K562 (cell line): ENCODE data around the gene STK24. TPM values are rescaled to one million over a fixed set of nuclear protein-coding genes. Genes with fewer than 3 reads are reported as not detected.

ENCODE experiments used
- ATAC-seq: fragments of 200-7000 bp; cut with Tn5 transposase; 3 replicates; pipeline ENCODE4 v1.9.1; 2020; ENCODE audit warnings: moderate library complexity
- BruUV-seq: library from RNA; stranded (reverse); fragments of 400-500 nt; replicated peaks from 2 replicates; lab custom pipeline; 2021; lab: Mats Ljungman, UMichigan
- CTCF ChIA-PET: fragments of 300-600 bp; formaldehyde crosslinking; extraction: SDS; loops from one replicate; lab custom pipeline; 2021; ENCODE audit warnings: low intra/inter-chr PET ratio; lab: Yijun Ruan, JAX
- POLR2A ChIA-PET: fragments of 300-600, 350-650 bp; sonication (Branson Sonifier 250); formaldehyde crosslinking; extraction: SDS; loops from one replicate; lab custom pipeline; 2021; ENCODE audit warnings: antibody characterized with exemption, inconsistent platforms; lab: Yijun Ruan, JAX
- DNase-seq, 4 experiments: peaks; one replicate each; pipeline versions ENCODE4 v3.0.0 to v3.0.0-alpha.2; 2011 to 2018; ENCODE audit warnings: low spot score in 3 of 4, mixed read lengths in 3 of 4; ENCODE audit errors: extremely low read depth in 1 of 4
- FAIRE-seq: peaks from 2 replicates; lab custom pipeline; 2011; peaks lifted over from hg19 to GRCh38; lab: Jason Lieb, UNC
- H2AFZ ChIP-seq: 2 replicates; pipeline ENCODE4 v1.6.0; 2011; ENCODE audit warnings: low read depth, low read length, control low read depth, inconsistent platforms
- H3K27ac ChIP-seq: fragments of 200-600 bp; 3 replicates; pipeline ENCODE4 v1.8.0; 2011; ENCODE audit warnings: low read depth, mild to moderate bottlenecking, control low read depth, inconsistent platforms, low read length, moderate library complexity, mixed read lengths; ENCODE audit errors: extremely low read depth
- H3K27me3 ChIP-seq, 2 experiments: fragments of 300-600 bp in 1 of 2; 2 replicates in 1 of 2; 3 replicates in 1 of 2; pipeline versions ENCODE4 v1.6.0 to v1.8.0; 2011; ENCODE audit warnings: inconsistent platforms in 2 of 2, low read length in 2 of 2, mild to moderate bottlenecking in 1 of 2, mixed read lengths in 1 of 2, moderate library complexity in 1 of 2; ENCODE audit not compliant: control insufficient read depth in 2 of 2, insufficient read depth in 2 of 2
- H3K36me3 ChIP-seq: fragments of 300-600 bp; 3 replicates; pipeline ENCODE4 v1.8.0; 2011; ENCODE audit warnings: mild to moderate bottlenecking, low read length, inconsistent platforms; ENCODE audit not compliant: control insufficient read depth, insufficient read depth
- H3K4me1 ChIP-seq, 2 experiments: fragments of 200-600 bp in 1 of 2; replicated peaks in 1 of 2; 2 replicates in 1 of 2; 3 replicates in 1 of 2; pipeline versions ENCODE4 v1.5.1 to v1.8.0; 2011; ENCODE audit warnings: inconsistent platforms in 2 of 2, low read length in 2 of 2, mild to moderate bottlenecking in 1 of 2, mixed read lengths in 1 of 2, moderate library complexity in 1 of 2; ENCODE audit not compliant: control insufficient read depth in 2 of 2, insufficient read depth in 2 of 2
- H3K4me2 ChIP-seq: 2 replicates; pipeline ENCODE4 v1.6.1; 2011; ENCODE audit warnings: low read length, control low read depth, inconsistent platforms, mixed read lengths; ENCODE audit not compliant: insufficient read depth
- H3K4me3 ChIP-seq: fragments of 200-600 bp; sonication (generic), shearing (Covaris generic); 2 replicates; pipeline ENCODE4 v1.5.1; 2016; ENCODE audit warnings: control low read depth, inconsistent platforms
- H3K79me2 ChIP-seq: fragments of 200-600 bp; 3 replicates; pipeline ENCODE4 v1.8.0; 2011; ENCODE audit warnings: low read length, inconsistent platforms; ENCODE audit not compliant: control insufficient read depth, insufficient read depth
- H3K9ac ChIP-seq, 2 experiments: 2 replicates each; pipeline versions ENCODE4 v1.6.0 to v1.6.1; 2011; ENCODE audit warnings: low read depth in 2 of 2, low read length in 2 of 2, control low read depth in 1 of 2, inconsistent platforms in 1 of 2, mild to moderate bottlenecking in 1 of 2, mixed read lengths in 1 of 2; ENCODE audit not compliant: insufficient read depth in 1 of 2
- H3K9me1 ChIP-seq: one replicate; pipeline ENCODE4 v1.6.0; 2011; ENCODE audit warnings: inconsistent platforms, mild to moderate bottlenecking, low read length, moderate library complexity; ENCODE audit not compliant: control insufficient read depth, insufficient read depth
- H3K9me3 ChIP-seq: replicated peaks from 2 replicates; pipeline ENCODE4 v1.5.1; 2011; ENCODE audit warnings: low read depth, low read length, inconsistent platforms; ENCODE audit not compliant: control insufficient read depth, insufficient read depth
- H4K20me1 ChIP-seq: replicated peaks from 2 replicates; pipeline ENCODE4 v1.6.1; 2011; ENCODE audit warnings: low read length, inconsistent platforms, mixed read lengths; ENCODE audit not compliant: control insufficient read depth, insufficient read depth
- ATF6 ChIP-seq: sonication (generic); formaldehyde crosslinking; IDR thresholded peaks from 2 replicates; pipeline ENCODE4 v1.4.0; 2020; ENCODE audit warnings: mild to moderate bottlenecking, missing genetic modification reagents
- CEBPZ ChIP-seq: fragments of 150-350 bp; IDR thresholded peaks from 2 replicates; pipeline ENCODE4 v1.6.1; 2014; ENCODE audit warnings: low read depth, mild to moderate bottlenecking, low read length, borderline replicate concordance
- CHD7 ChIP-seq: fragments of 200-600 bp; sonication (generic); IDR thresholded peaks from one replicate; pipeline ENCODE4 v1.6.1; 2012; ENCODE audit warnings: mild to moderate bottlenecking, low read depth, low read length, inconsistent platforms
- KDM1A ChIP-seq, 2 experiments: fragments of 450-650 bp; IDR thresholded peaks; 2 replicates each; pipeline ENCODE4 v1.6.1; 2016; ENCODE audit warnings: mild to moderate bottlenecking in 2 of 2
- SREBF2 ChIP-seq: sonication (generic); formaldehyde crosslinking; IDR thresholded peaks from 2 replicates; pipeline ENCODE4 v1.4.0; 2020; ENCODE audit warnings: mild to moderate bottlenecking, missing genetic modification reagents
- WGBS: fragments of 100-300 bp; shearing (Covaris generic); methylation state at CpG from one replicate; pipeline ENCODE4 v1.1.6; 2016; ENCODE audit warnings: low coverage, mixed read lengths; ENCODE audit not compliant: insufficient coverage; ENCODE audit errors: missing lambda C conversion rate; 5-methylcytosine and 5-hydroxymethylcytosine counted together
- in situ Hi-C: fragments of 300-500 bp; cut with MboI; formaldehyde crosslinking; loops from 4 replicates; pipeline ENCODE4 v1.15.0; 2018; ENCODE audit warnings: inconsistent platforms, mixed read lengths
- intact Hi-C: fragments of 100-400 bp; cut with micrococcal nuclease; formaldehyde crosslinking; loops from 2 replicates; pipeline ENCODE4 v1.14.2; 2022
- polyA plus RNA-seq, 8 experiments: library from polyadenylated mRNA; depleted of rRNA in 4 of 8; stranded (reverse) in 5 of 8; unstranded in 3 of 8; fragments of >200 nt; fragmentation: Nextera tagmentation in 2 of 8; fragmentation: Illumina TruSeq in 1 of 8; extraction: Ambion mirVana in 2 of 8; extraction: Trizol in 1 of 8; gene quantifications; 2 replicates each; pipeline versions ENCODE4 v1.2.1 to v1.2.3, GENCODE V29; 2011 to 2014; ENCODE audit warnings: inconsistent platforms in 1 of 8, missing spikeins in 1 of 8
- total RNA-seq, 7 experiments: library from RNA; depleted of rRNA in 6 of 7; stranded (reverse); fragments of >200 nt in 6 of 7; fragmentation: Illumina TruSeq in 2 of 7; extraction: Trizol in 2 of 7; gene quantifications; 2 replicates each; pipeline versions ENCODE4 v1.2.1 to v1.2.3, GENCODE V29; 2011 to 2021; ENCODE audit warnings: low replicate concordance in 1 of 7

The STK24 gene
- total and polyA plus RNA-seq, 9 of the 15 experiments (the other 6 are each of a cell fraction or from before 2014, with no cell fraction given) = 3.8 to 78.4 (median 28.2) TPM

GRCh38 chr13:98537306-98537705, 39.6 kb downstream of the STK24 start:
- no peak overlapping the region for H2AFZ ChIP-seq
- intact Hi-C loops (no loop called here), in situ Hi-C loops (no loop called here)
- H3K4me2 ChIP-seq = no peak overlapping the region
- no peak overlapping the region; a peak in 2 of 4 replicates for H3K9ac ChIP-seq
- H3K9me3 ChIP-seq = no peaks in the 10 kb centered on the region
- no peak for FAIRE-seq
- peaks cover 15 to 18% of the 10 kb centered on the region in 2 experiments; a peak in 4 of 5 replicates for H3K4me1 ChIP-seq
- peaks cover 43% of the 10 kb centered on the region for H4K20me1 ChIP-seq
- peaks cover 9% of the 10 kb centered on the region for H3K9me1 ChIP-seq
- CTCF ChIA-PET = no interaction called here
- 80% methylated on average over 3 of the region's 14 CpGs for WGBS
- no peaks in the 10 kb centered on the region for H3K27me3 ChIP-seq
- H3K27ac ChIP-seq = no peak overlapping the region
- DNase-seq = no peak
- no peak overlapping the region for H3K4me3 ChIP-seq
- H3K79me2 ChIP-seq = peaks cover 85% of the 10 kb centered on the region
- POLR2A ChIA-PET = no interaction called here
- no TSS peak for BruUV-seq
- no peak; the same call in 2 of the 3 replicates for ATAC-seq
- H3K36me3 ChIP-seq = peaks cover 8% of the 10 kb centered on the region; the same call in 1 of the 3 replicates
- no peak for TF ChIP-seq CHD7
- no peak for TF ChIP-seq KDM1A (IDR thresholded peaks at IDR 0.05)
- TF ChIP-seq CEBPZ = no peak
- no peak for TF ChIP-seq SREBF2 (CRISPR knock-in tag)
- TF ChIP-seq ATF6 (CRISPR knock-in tag) = no peak
